Myometrial cell (primary cell): Measurements from ENCODE around the gene C12orf76. TPM values are rescaled to one million over a fixed set of nuclear protein-coding genes. Genes with fewer than 3 reads are reported as not detected.

ENCODE experiments used
- total RNA-seq: library from RNA; depleted of rRNA; stranded (reverse); fragments of >200 nt; gene quantifications from 2 replicates; pipeline ENCODE4 v1.2.3, GENCODE V29; 2015

C12orf76 gene, protein sequence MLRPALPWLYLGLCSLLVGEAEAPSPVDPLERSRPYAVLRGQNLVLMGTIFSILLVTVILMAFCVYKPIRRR
- total RNA-seq, result 6.7 and 31.4 TPM in 2 replicates

GRCh38 chr12:110048242-110049027 is at the start of gene C12orf76:
Gene C12orf76, minus strand, starts transcription at chr12:110048522. Its CDS starts 27 bp downstream, at chr12:110048495.

GRCh38 chr12:109998904-109999648 is 49.2 kb downstream of the C12orf76 start, which contains the start of gene ANKRD13A:
Gene ANKRD13A, plus strand, starts transcription at chr12:109999430. Its CDS starts 259 bp downstream, at chr12:109999689.

DNA sequence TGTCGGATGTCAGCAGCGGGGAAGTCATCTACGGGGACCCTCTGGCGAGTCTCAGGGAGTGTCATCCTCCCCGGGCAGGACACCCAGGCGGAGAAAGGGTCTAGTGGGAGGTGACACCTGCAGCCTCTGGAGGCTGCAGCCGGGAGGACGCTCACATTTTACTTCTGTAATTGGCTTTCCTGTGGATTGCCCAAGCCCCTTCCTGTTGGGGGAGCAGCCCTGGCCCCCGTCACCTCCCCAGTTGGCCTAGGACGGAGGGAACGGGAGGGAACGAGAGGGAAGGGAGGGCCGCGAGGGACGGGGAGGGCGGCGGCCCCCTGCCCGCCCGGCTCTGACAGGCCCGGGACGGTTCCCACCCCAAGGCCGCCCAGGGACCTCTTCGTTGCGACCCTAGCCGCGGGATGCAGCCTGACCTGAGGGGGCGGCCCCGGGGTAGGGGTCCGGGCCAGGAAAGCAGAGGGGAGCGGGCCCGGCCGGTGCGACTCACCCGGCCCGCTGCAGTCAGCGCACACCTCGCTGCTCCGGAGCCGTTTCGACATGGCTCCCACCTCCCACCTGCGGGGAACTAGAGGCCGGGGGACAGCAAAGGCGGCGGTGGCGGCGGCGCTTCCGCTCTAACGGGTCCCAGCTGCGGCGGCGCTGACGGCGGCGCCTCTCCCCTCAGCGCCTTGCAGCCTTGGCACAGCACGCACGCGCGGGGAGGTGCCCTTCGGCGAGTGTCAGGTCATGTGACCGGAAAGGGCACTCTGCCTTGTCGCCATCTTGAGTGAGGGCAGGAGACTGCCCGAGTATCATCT is 52.4 kb downstream of the C12orf76 start, which contains the start of gene GIT2:
TSS of gene GIT2 (minus strand) at position 683 of the 797 bp plus-strand sequence. CDS start at position 539, 144 bp downstream.

Other genes with a start within 250 kb of the C12orf76 start
- 2.5 and 2.6 TPM in 2 replicates for gene TRPV4, start 215.1 kb downstream of the C12orf76 start, total RNA-seq
- gene GLTP, start 168.0 kb downstream of the C12orf76 start, total RNA-seq, result 60.6 and 67.7 TPM in 2 replicates
- 14.4 and 17.0 TPM in 2 replicates for gene TCHP, start 148.2 kb downstream of the C12orf76 start, total RNA-seq
- 16.7 and 26.9 TPM in 2 replicates for gene GIT2, start 52.2 kb downstream of the C12orf76 start, total RNA-seq
- 93.4 and 104 TPM in 2 replicates for gene ANKRD13A, start 49.1 kb downstream of the C12orf76 start, total RNA-seq
- gene IFT81, start 75.8 kb upstream of the C12orf76 start, total RNA-seq, result 13.3 and 13.5 TPM in 2 replicates
- gene ATP2A2, start 232.7 kb upstream of the C12orf76 start, total RNA-seq, result 95.7 and 107 TPM in 2 replicates